Measurements from ENCODE around the gene HSPA12B. TPM values are rescaled to one million over a fixed set of nuclear protein-coding genes. Genes with fewer than 3 reads are reported as not detected.
A peak's percentile ranks its signal among the peaks of the same experiment; 100 is the strongest.

HSPA12B gene
- total and polyA plus RNA-seq, 9 of the 15 experiments (the other 6 are each of a cell fraction or from before 2014, with no cell fraction given): 0.03 to 0.07 TPM; not detected in 7

DNA sequence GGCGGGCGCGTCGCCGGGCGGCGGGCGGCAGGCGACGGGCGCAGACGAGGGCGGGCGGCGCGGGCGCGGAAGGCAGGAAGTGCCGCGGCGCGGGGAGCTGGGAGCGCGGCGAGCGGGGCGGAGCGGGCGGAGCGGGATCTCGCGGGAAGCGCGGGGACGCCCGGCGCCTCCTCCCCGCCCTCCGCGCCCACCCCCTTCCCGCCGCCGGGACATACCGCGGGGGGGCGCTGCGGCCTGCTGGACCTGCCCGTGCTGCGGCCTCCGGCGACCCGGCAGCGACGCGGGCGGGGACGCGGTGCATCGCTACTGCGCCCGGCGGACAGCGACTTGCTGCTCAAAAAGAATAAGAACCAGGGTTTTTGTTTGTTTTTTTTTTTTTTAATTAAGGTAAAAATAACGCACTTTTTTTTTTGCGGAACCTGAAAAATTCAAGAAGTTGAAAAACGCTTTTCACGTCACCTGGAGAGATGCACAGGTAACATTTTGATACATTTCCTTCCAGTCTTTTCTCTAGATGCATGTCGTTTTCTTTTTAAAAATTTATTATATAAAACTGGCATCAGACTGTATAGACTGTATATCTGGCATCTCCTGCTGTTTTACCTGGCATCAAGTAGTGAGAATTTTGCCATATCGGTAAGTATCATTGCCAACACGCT lies 54.3 kb downstream of the HSPA12B start, which contains the start of gene CENPB (continued):
- TF ChIP-seq CTCFL (IDR thresholded peaks at IDR 0.05; ENCODE audit: borderline replicate concordance, insufficient read depth, low read depth, low read length, poor library complexity, severe bottlenecking): peak; percentile 74
- no peak for TF ChIP-seq ZNF76 (CRISPR knock-in tag; IDR thresholded peaks at IDR 0.05; ENCODE audit: borderline replicate concordance)
- no peak for TF ChIP-seq SMAD3 (CRISPR knock-in tag; conservative IDR thresholded peaks at IDR 0.05)
- 0 out of 2 replicates have a peak, but pooled peaks have one; percentile 9 for TF ChIP-seq TEAD4 (IDR thresholded peaks at IDR 0.05; ENCODE audit: low read length)
- no peak for TF ChIP-seq TEAD4 (CRISPR knock-in tag; IDR thresholded peaks at IDR 0.05; ENCODE audit: borderline replicate concordance)
- TF ChIP-seq PHTF2 (CRISPR knock-in tag; IDR thresholded peaks at IDR 0.05): no peak
- TF ChIP-seq TEAD2 (tag; IDR thresholded peaks at IDR 0.05): no peak
- no peak for TF ChIP-seq SOX6 (IDR thresholded peaks at IDR 0.05)
- TF ChIP-seq ZFX (CRISPR knock-in tag; IDR thresholded peaks at IDR 0.05): peak; percentile 57
- no peak for TF ChIP-seq DDX20 (tag; IDR thresholded peaks at IDR 0.05; ENCODE audit: low read depth)
- TF ChIP-seq, protein P1, sequence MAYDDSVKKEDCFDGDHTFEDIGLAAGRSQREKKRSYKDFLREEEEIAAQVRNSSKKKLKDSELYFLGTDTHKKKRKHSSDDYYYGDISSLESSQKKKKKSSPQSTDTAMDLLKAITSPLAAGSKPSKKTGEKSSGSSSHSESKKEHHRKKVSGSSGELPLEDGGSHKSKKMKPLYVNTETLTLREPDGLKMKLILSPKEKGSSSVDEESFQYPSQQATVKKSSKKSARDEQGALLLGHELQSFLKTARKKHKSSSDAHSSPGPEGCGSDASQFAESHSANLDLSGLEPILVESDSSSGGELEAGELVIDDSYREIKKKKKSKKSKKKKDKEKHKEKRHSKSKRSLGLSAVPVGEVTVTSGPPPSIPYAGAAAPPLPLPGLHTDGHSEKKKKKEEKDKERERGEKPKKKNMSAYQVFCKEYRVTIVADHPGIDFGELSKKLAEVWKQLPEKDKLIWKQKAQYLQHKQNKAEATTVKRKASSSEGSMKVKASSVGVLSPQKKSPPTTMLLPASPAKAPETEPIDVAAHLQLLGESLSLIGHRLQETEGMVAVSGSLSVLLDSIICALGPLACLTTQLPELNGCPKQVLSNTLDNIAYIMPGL (CRISPR knock-in tag; IDR thresholded peaks at IDR 0.05): no peak
- no peak for TF ChIP-seq ZNF507 (tag; conservative IDR thresholded peaks at IDR 0.05)
- no peak for TF ChIP-seq IFI16 (CRISPR knock-in tag; IDR thresholded peaks at IDR 0.05)
- TF ChIP-seq SAFB (IDR thresholded peaks at IDR 0.05; ENCODE audit: borderline replicate concordance, low read depth, low read length): no peak
- TF ChIP-seq TAF15 (IDR thresholded peaks at IDR 0.05; ENCODE audit: low read depth, low read length): no peak
- TF ChIP-seq, protein P2, sequence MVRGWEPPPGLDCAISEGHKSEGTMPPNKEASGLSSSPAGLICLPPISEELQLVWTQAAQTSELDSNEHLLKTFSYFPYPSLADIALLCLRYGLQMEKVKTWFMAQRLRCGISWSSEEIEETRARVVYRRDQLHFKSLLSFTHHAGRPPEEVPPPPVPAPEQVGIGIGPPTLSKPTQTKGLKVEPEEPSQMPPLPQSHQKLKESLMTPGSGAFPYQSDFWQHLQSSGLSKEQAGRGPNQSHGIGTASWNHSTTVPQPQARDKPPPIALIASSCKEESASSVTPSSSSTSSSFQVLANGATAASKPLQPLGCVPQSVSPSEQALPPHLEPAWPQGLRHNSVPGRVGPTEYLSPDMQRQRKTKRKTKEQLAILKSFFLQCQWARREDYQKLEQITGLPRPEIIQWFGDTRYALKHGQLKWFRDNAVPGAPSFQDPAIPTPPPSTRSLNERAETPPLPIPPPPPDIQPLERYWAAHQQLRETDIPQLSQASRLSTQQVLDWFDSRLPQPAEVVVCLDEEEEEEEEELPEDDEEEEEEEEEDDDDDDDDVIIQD (CRISPR knock-in tag; IDR thresholded peaks at IDR 0.05): no peak
- TF ChIP-seq ZNF707 (CRISPR knock-in tag; conservative IDR thresholded peaks at IDR 0.05): no peak
- no peak for TF ChIP-seq MTA3 (IDR thresholded peaks at IDR 0.05; ENCODE audit: borderline replicate concordance)
- TF ChIP-seq ZNF408 (CRISPR knock-in tag; IDR thresholded peaks at IDR 0.05; ENCODE audit: low read depth): no peak
- TF ChIP-seq RBBP5 (IDR thresholded peaks at IDR 0.05; ENCODE audit: borderline replicate concordance, insufficient read depth, low read length, poor library complexity, severe bottlenecking): no peak
- TF ChIP-seq MAX (CRISPR knock-in tag; IDR thresholded peaks at IDR 0.05): no peak
- TF ChIP-seq RBM14 (IDR thresholded peaks at IDR 0.05; ENCODE audit: borderline replicate concordance, insufficient read depth, low read depth, low read length): no peak

Measured in K562 (cell line).